HG03354 (cell line): ENCODE results near the gene NCAPG2.
A peak's percentile ranks its signal among the peaks of the same experiment; 100 is the strongest.
"Not testable (repeated sequence)": the region's sequence is repeated elsewhere in the genome, so short reads cannot be mapped to it uniquely, and the experiment has no call there.

Experiments used
- ATAC-seq: cut with Tn5 transposase; IDR thresholded peaks from one replicate; pipeline ENCODE4 v1.9.1; 2021; ENCODE audit warnings: mild to moderate bottlenecking; ENCODE audit not compliant: unreplicated experiment, poor library complexity, severe bottlenecking

The NCAPG2 gene

GRCh38 chr7:158684329-158684728 is 20.3 kb downstream of the NCAPG2 start:
- ATAC-seq = no peak

GRCh38 chr7:158683541-158683940 is 21.1 kb downstream of the NCAPG2 start:
- ATAC-seq = no peak

- ATAC-seq = no peak
These were observed 22.1 kb downstream of the NCAPG2 start for GRCh38 chr7:158682456-158682855.

GRCh38 chr7:158680754-158681153 is 23.9 kb downstream of the NCAPG2 start:
- ATAC-seq = no peak

- no peak for ATAC-seq
These were observed 27.7 kb downstream of the NCAPG2 start for GRCh38 chr7:158676906-158677305.

- ATAC-seq = no peak
These were observed 28.3 kb downstream of the NCAPG2 start for GRCh38 chr7:158676171-158676840.

- no peak for ATAC-seq
These were observed 31.6 kb downstream of the NCAPG2 start for GRCh38 chr7:158672975-158673374.

GRCh38 chr7:158668086-158668485 is 36.5 kb downstream of the NCAPG2 start:
- ATAC-seq = not testable (repeated sequence)

- not testable (repeated sequence) for ATAC-seq
These were observed 37.5 kb downstream of the NCAPG2 start for GRCh38 chr7:158666966-158667678.

GRCh38 chr7:158666401-158666800 is 38.2 kb downstream of the NCAPG2 start:
- ATAC-seq = no peak

- no peak for ATAC-seq
These were observed 40.2 kb downstream of the NCAPG2 start for GRCh38 chr7:158664406-158664805.

GRCh38 chr7:158663428-158663741 is 41.2 kb downstream of the NCAPG2 start:
- no peak for ATAC-seq

- ATAC-seq = no peak
These were observed 41.8 kb downstream of the NCAPG2 start for GRCh38 chr7:158662610-158663427.

- ATAC-seq = no peak
These were observed 46.1 kb downstream of the NCAPG2 start for GRCh38 chr7:158658475-158658874.

GRCh38 chr7:158657189-158657746 is 47.3 kb downstream of the NCAPG2 start:
- peak; percentile 63 for ATAC-seq

- ATAC-seq = peak; percentile 90
These were observed 48.6 kb downstream of the NCAPG2 start for GRCh38 chr7:158655931-158656441.

- no peak for ATAC-seq
These were observed 49.1 kb downstream of the NCAPG2 start for GRCh38 chr7:158655507-158655906.

- ATAC-seq = no peak
These were observed 52.5 kb downstream of the NCAPG2 start for GRCh38 chr7:158651968-158652565.

- no peak for ATAC-seq
These were observed 53.8 kb downstream of the NCAPG2 start for GRCh38 chr7:158650821-158651225.

GRCh38 chr7:158649279-158649678 is 55.3 kb downstream of the NCAPG2 start:
- ATAC-seq = no peak
